Measurements from ENCODE around the gene MAMLD1.

Gene MAMLD1

DNA sequence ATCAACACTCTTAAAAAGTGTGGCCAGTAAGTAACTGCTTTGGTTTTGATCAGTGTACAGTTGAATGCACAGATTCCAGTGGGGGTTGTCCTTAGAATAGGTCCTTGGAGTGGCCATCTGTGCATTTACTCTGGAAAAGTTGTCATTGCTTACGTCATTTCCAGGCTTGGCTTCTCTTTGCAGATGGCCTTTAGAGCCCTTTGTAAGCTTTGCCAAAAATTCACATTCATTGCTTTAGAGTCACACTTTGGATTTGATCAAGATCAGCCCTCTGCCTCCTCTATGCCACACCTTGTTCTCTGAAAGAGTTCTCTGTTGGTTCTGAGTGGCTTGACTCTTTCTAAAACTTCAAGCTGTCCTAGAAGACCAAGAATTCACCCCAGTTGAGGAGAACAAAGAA, 83.9 kb downstream of the MAMLD1 start:
- no peak overlapping the region for H3K9ac ChIP-seq (ENCODE audit: low read depth, low read length)
- H3K4me1 ChIP-seq (ENCODE audit: insufficient read depth, low read length), result no peaks in the 10 kb centered on the region
- H3K9me3 ChIP-seq (ENCODE audit: insufficient read depth, low read depth, low read length), result no peaks in the 10 kb centered on the region
- H3K27ac ChIP-seq (ENCODE audit: low read depth, low read length), result no peak overlapping the region
- no peaks in the 10 kb centered on the region for H3K36me3 ChIP-seq (ENCODE audit: insufficient read depth, low read length)
- H3K4me3 ChIP-seq (ENCODE audit: low read length), result no peak overlapping the region
- WGBS, result 79% methylated on average over 1 of the region's 1 CpG
- H3K27me3 ChIP-seq (ENCODE audit: insufficient read depth, low read length), result no peaks in the 10 kb centered on the region

DNA sequence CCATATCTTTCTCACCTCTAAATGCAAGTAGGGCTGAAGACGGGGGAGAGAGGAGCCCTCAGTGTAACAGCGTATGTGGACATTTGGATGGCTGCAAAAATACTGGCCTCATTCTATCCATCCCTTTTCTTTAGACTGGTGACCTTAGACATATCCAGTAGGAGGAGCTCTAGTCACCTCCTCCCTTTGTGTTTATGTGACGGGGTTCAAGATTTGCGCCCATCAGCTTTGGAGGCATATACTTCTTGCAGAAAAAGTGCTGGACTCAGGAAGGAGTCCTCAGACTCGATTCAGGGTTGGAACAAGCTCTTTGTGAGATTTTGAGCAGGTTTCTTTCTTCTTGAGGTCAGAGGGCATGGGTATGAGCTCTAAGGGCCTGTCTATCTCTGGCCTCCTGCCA, 86.2 kb downstream of the MAMLD1 start:
- no peaks in the 10 kb centered on the region for H3K27me3 ChIP-seq (ENCODE audit: insufficient read depth, low read length)
- H3K4me1 ChIP-seq (ENCODE audit: insufficient read depth, low read length), result no peaks in the 10 kb centered on the region
- no peaks in the 10 kb centered on the region for H3K36me3 ChIP-seq (ENCODE audit: insufficient read depth, low read length)
- 91% methylated on average over 5 of the region's 5 CpGs for WGBS
- H3K9me3 ChIP-seq (ENCODE audit: insufficient read depth, low read depth, low read length), result no peaks in the 10 kb centered on the region
- H3K9ac ChIP-seq (ENCODE audit: low read depth, low read length), result no peak overlapping the region
- H3K4me3 ChIP-seq (ENCODE audit: low read length), result no peak overlapping the region
- H3K27ac ChIP-seq (ENCODE audit: low read depth, low read length), result no peak overlapping the region

DNA sequence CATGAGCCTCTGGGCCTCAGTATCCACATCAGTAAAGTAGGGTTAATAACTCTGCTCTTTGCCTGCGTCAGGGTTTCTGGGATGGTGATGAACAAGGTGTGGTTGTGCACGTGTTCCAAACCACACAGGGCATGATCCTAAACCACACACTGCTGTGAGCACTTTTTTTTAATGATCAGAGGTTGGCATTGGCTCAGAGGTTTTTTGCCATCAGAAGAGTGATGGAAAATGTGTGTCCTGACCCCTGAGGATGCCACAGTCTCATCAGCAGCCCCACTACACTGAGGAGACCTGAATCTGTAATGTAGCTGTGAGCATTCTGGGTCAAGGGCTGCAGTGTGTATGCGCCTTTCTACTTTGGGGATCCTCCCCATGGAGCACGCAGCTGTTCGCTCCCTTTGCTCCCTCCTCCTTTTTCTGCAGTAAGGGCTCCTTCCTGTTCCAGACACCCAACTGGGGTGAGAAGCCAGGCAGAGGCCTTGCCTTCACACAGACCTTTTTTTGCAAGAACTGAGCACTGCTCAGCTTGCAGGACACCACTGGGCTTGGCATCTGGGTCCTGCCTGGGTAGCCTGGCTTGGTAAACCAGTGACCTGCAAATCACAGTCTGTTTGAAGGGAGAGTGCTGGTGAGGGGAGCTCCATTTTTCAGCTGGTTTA, 87.5 kb downstream of the MAMLD1 start:
- no peak overlapping the region for H3K27ac ChIP-seq (ENCODE audit: low read depth, low read length)
- H3K27me3 ChIP-seq (ENCODE audit: insufficient read depth, low read length), result no peaks in the 10 kb centered on the region
- H3K9ac ChIP-seq (ENCODE audit: low read depth, low read length), result no peak overlapping the region
- WGBS, result 82% methylated on average over 5 of the region's 5 CpGs
- H3K4me1 ChIP-seq (ENCODE audit: insufficient read depth, low read length), result no peaks in the 10 kb centered on the region
- no peaks in the 10 kb centered on the region for H3K9me3 ChIP-seq (ENCODE audit: insufficient read depth, low read depth, low read length)
- H3K36me3 ChIP-seq (ENCODE audit: insufficient read depth, low read length), result no peaks in the 10 kb centered on the region
- H3K4me3 ChIP-seq (ENCODE audit: low read length), result no peak overlapping the region

DNA sequence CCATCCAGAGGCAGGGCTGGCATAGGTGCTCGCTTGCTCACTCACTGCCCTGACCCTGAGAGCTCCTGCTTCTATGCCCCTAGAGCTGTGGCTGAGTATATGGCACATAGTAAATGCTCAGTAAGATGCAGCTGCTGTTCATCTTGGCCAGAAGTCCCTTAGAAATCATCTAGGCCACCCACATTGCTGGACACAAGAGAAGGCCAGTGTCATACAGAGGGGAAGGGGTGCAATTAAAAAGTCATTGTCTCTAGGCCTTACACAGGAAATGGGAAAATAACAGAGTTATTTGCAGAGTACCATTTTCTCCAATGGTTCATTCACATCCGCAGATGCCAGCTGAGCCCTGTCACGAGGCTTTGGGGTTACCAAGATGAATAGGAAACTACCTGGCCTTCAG, 88.8 kb downstream of the MAMLD1 start:
- no peaks in the 10 kb centered on the region for H3K4me1 ChIP-seq (ENCODE audit: insufficient read depth, low read length)
- no peaks in the 10 kb centered on the region for H3K36me3 ChIP-seq (ENCODE audit: insufficient read depth, low read length)
- H3K27ac ChIP-seq (ENCODE audit: low read depth, low read length), result no peak overlapping the region
- 95% methylated on average over 3 of the region's 3 CpGs for WGBS
- no peaks in the 10 kb centered on the region for H3K9me3 ChIP-seq (ENCODE audit: insufficient read depth, low read depth, low read length)
- H3K9ac ChIP-seq (ENCODE audit: low read depth, low read length), result no peak overlapping the region
- no peak overlapping the region for H3K4me3 ChIP-seq (ENCODE audit: low read length)
- H3K27me3 ChIP-seq (ENCODE audit: insufficient read depth, low read length), result no peaks in the 10 kb centered on the region

DNA sequence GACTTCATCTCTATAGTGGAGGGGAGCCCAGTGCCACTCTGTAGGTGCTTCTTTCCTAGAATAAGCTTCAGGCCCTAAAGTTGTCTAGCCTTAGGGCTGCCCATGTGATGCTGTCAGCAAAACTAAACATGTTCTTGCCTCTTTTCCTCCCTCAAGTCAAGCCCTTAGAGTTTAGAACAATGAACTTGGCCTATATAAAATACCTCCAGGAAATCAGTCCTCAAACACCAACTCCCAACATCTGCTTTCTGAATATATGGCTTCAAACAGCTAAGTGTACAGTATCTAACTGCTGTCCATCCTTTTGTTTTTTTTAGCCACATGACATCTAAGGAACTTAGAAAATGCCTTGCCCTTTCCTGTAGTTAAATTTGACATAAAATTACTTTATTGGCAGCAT, 91.0 kb downstream of the MAMLD1 start:
- Histone ChIP-seq H3K4me3 (ENCODE audit: low read length) (no peak overlapping the region), H3K27ac (ENCODE audit: low read depth, low read length) (no peak overlapping the region), H3K9me3 (ENCODE audit: insufficient read depth, low read depth, low read length) (no peaks in the 10 kb centered on the region), H3K4me1 (ENCODE audit: insufficient read depth, low read length) (no peaks in the 10 kb centered on the region), H3K27me3 (ENCODE audit: insufficient read depth, low read length) (no peaks in the 10 kb centered on the region), H3K36me3 (ENCODE audit: insufficient read depth, low read length) (no peaks in the 10 kb centered on the region), H3K9ac (ENCODE audit: low read depth, low read length) (no peak overlapping the region)

DNA sequence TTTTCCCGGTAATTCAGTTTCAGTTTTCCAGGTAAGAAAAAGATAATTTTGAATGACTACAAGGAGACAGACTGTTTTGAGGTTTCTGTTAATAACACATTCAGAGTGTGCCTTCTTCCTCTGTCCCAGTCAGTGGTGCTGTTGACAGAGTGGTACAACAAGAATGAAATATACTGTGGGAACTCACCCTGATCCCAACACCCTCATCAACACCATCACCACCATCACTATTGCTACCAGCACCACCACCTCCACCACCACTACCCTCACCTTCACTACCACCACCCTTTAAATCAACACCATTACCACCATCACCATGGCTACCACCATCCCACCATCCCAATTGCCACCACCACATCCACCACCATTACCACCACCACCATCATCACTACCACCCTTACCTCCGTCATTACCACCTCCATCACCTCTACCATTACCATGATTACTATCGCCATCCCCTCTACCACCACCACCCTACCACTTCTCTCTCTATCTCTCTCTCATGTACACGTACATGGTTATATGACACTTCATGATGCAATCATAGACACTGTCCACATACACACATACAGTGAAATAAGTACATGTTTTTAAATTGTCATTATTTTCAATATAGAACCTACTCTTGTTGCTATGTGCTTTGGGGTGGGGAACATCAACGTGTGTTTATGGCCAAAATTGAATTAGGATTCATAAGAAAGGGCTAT, 91.5 kb downstream of the MAMLD1 start:
- H3K9ac ChIP-seq (ENCODE audit: low read depth, low read length), result no peak overlapping the region
- no peak overlapping the region for H3K4me3 ChIP-seq (ENCODE audit: low read length)
- H3K27me3 ChIP-seq (ENCODE audit: insufficient read depth, low read length), result no peaks in the 10 kb centered on the region
- WGBS, result 86% methylated on average over 4 of the region's 5 CpGs
- H3K9me3 ChIP-seq (ENCODE audit: insufficient read depth, low read depth, low read length), result no peaks in the 10 kb centered on the region
- H3K36me3 ChIP-seq (ENCODE audit: insufficient read depth, low read length), result no peaks in the 10 kb centered on the region
- no peaks in the 10 kb centered on the region for H3K4me1 ChIP-seq (ENCODE audit: insufficient read depth, low read length)
- no peak overlapping the region for H3K27ac ChIP-seq (ENCODE audit: low read depth, low read length)

DNA sequence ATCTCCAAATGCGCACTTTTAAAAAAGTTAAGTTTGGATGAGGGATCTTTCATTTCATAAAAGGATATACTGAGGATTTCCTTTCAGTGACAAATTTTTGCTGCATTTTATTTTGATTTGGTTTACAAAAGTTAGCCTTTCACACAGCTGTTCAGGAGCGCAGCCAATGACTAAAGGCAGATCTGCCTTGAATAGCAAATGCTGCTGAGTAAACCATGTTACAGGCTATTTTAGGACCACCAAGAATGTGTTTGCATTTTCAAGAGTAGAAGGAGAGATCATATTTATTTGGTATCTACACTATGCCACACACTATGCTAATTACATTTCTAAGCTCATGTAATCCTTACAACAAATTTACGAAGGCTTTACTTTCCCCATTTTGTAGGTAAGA, 92.1 kb downstream of the MAMLD1 start:
- Histone ChIP-seq H3K9ac (ENCODE audit: low read depth, low read length) (no peak overlapping the region), H3K27ac (ENCODE audit: low read depth, low read length) (no peak overlapping the region), H3K27me3 (ENCODE audit: insufficient read depth, low read length) (no peaks in the 10 kb centered on the region), H3K36me3 (ENCODE audit: insufficient read depth, low read length) (no peaks in the 10 kb centered on the region), H3K4me1 (ENCODE audit: insufficient read depth, low read length) (no peaks in the 10 kb centered on the region), H3K4me3 (ENCODE audit: low read length) (no peak overlapping the region), H3K9me3 (ENCODE audit: insufficient read depth, low read depth, low read length) (no peaks in the 10 kb centered on the region)
- WGBS, result 94% methylated on average over 3 of the region's 3 CpGs

DNA sequence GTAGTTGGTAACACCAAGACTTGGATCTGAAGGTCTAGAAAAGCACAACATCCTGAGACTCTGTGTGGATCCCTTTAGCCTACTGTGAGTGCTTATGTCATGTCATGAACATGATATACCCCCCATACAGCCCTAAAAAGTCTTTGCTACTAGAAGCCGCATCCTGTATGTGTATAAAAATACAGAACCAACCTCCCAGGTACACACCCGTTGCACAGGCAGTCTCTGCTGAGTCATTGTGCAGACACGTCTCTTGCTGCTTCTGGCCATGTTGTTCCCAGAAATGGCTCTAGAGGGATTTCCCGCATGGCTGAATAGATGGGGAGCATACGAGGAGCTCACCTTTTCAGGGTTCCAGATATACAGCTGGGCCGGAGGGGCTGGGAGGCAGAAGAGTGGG, 93.3 kb downstream of the MAMLD1 start:
- no peaks in the 10 kb centered on the region for H3K27me3 ChIP-seq (ENCODE audit: insufficient read depth, low read length)
- no peaks in the 10 kb centered on the region for H3K36me3 ChIP-seq (ENCODE audit: insufficient read depth, low read length)
- H3K9me3 ChIP-seq (ENCODE audit: insufficient read depth, low read depth, low read length), result no peaks in the 10 kb centered on the region
- no peak overlapping the region for H3K27ac ChIP-seq (ENCODE audit: low read depth, low read length)
- H3K9ac ChIP-seq (ENCODE audit: low read depth, low read length), result no peak overlapping the region
- no peak overlapping the region for H3K4me3 ChIP-seq (ENCODE audit: low read length)
- H3K4me1 ChIP-seq (ENCODE audit: insufficient read depth, low read length), result no peaks in the 10 kb centered on the region
- WGBS, result 94% methylated on average over 6 of the region's 6 CpGs

DNA sequence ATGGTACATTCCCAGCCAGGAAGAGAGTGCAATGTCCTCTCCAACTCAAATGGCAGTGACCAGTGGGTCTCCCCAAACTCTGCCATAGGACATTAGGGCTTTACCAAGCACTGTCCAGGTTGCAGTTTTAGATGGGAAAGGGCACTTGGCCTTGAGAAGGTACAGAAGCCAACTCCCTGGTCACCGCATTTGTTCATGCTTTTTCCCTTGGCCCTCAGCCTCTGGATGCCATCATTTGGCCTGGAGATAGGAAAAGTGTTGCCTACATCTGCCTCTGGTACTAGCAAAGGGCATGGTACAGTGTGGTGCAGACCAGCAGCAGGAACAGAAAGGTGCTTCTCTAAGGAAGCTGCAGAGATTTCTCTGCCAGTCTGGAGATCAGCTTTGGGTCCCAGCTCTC, 93.8 kb downstream of the MAMLD1 start:
- Histone ChIP-seq H3K27ac (ENCODE audit: low read depth, low read length) (no peak overlapping the region), H3K36me3 (ENCODE audit: insufficient read depth, low read length) (no peaks in the 10 kb centered on the region), H3K9me3 (ENCODE audit: insufficient read depth, low read depth, low read length) (no peaks in the 10 kb centered on the region), H3K4me3 (ENCODE audit: low read length) (no peak overlapping the region), H3K27me3 (ENCODE audit: insufficient read depth, low read length) (no peaks in the 10 kb centered on the region), H3K9ac (ENCODE audit: low read depth, low read length) (no peak overlapping the region), H3K4me1 (ENCODE audit: insufficient read depth, low read length) (no peaks in the 10 kb centered on the region)
- WGBS, result 100% methylated on average over 1 of the region's 1 CpG

DNA sequence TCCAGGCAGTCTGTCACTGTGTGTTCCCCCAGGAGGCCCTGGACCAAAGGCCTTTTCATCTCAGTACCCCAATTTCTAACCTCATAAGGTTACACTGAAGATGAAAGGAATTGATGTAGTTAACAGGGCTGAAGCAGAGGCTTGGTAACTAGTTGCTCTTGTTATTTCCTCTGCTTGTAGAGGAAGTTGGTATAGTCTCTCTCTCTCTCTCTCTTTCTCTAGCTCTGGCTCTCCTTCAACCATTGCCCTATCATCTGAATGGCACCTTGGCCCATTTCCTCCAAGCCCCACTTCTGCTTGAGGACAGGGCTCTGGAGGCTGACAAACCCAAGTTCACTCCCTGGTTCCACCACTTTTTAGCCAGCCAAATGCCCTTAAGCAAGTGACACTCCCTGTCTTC, 96.1 kb downstream of the MAMLD1 start:
- Histone ChIP-seq H3K4me3 (ENCODE audit: low read length) (no peak overlapping the region), H3K9me3 (ENCODE audit: insufficient read depth, low read depth, low read length) (no peaks in the 10 kb centered on the region), H3K4me1 (ENCODE audit: insufficient read depth, low read length) (no peaks in the 10 kb centered on the region), H3K9ac (ENCODE audit: low read depth, low read length) (no peak overlapping the region), H3K27me3 (ENCODE audit: insufficient read depth, low read length) (no peaks in the 10 kb centered on the region), H3K27ac (ENCODE audit: low read depth, low read length) (no peak overlapping the region), H3K36me3 (ENCODE audit: insufficient read depth, low read length) (no peaks in the 10 kb centered on the region)

DNA sequence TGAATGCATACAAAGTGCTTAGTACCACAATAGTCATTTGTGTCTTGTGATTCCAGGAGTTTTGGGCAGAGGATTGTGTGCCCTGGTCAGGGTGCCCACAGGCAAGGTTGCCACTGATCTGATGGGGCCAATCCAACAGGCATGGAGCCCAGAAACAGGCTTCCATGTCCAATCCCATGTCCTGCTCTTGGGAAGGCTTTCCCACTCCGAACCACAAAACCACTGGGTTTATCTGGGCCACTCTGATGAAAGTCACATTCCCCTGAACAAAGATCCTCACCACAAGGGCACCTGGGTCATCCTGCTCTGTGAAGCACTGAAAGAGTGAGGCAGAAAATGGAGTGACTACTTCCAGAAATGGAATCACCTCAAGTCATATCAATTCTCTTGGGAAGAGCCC, 96.9 kb downstream of the MAMLD1 start:
- no peak overlapping the region for H3K4me3 ChIP-seq (ENCODE audit: low read length)
- H3K4me1 ChIP-seq (ENCODE audit: insufficient read depth, low read length), result no peaks in the 10 kb centered on the region
- no peaks in the 10 kb centered on the region for H3K27me3 ChIP-seq (ENCODE audit: insufficient read depth, low read length)
- 86% methylated on average over 1 of the region's 1 CpG for WGBS
- H3K9me3 ChIP-seq (ENCODE audit: insufficient read depth, low read depth, low read length), result no peaks in the 10 kb centered on the region
- no peaks in the 10 kb centered on the region for H3K36me3 ChIP-seq (ENCODE audit: insufficient read depth, low read length)
- no peak overlapping the region for H3K9ac ChIP-seq (ENCODE audit: low read depth, low read length)
- no peak overlapping the region for H3K27ac ChIP-seq (ENCODE audit: low read depth, low read length)

DNA sequence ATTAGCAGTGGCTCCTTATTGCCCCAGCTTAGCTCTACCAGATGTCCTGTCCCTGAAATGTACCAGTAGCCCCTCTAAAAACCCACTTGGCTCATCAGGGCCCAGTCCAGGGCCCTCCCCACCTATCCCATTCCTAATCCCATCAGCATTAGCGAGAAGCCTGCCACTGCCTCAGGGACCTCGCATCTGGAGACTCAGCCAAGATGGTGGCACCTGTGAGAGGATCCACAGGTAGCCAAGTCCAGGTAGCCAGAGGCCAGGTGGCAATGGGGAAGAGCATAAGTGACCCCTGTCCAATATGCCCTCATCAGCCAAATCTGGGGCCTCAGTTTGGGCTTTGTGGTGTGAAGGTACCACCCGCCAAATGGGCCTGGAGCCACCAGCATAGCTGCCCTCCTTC, 97.7 kb downstream of the MAMLD1 start:
- Histone ChIP-seq H3K27ac (ENCODE audit: low read depth, low read length) (no peak overlapping the region), H3K9me3 (ENCODE audit: insufficient read depth, low read depth, low read length) (no peaks in the 10 kb centered on the region), H3K27me3 (ENCODE audit: insufficient read depth, low read length) (no peaks in the 10 kb centered on the region), H3K4me1 (ENCODE audit: insufficient read depth, low read length) (no peaks in the 10 kb centered on the region), H3K36me3 (ENCODE audit: insufficient read depth, low read length) (no peaks in the 10 kb centered on the region), H3K9ac (ENCODE audit: low read depth, low read length) (no peak overlapping the region), H3K4me3 (ENCODE audit: low read length) (no peak overlapping the region)
- 93% methylated on average over 3 of the region's 3 CpGs for WGBS

Data from HUES64 (cell line).